ENCODE measurements around the gene P2RY4. TPM values are rescaled to one million over a fixed set of nuclear protein-coding genes. Genes with fewer than 3 reads are reported as not detected.

The P2RY4 gene
- total and polyA plus RNA-seq, 2 of the 13 experiments (the other 11 are each of a cell fraction or from before 2014, with no cell fraction given): 0.07 to 0.49 TPM

DNA sequence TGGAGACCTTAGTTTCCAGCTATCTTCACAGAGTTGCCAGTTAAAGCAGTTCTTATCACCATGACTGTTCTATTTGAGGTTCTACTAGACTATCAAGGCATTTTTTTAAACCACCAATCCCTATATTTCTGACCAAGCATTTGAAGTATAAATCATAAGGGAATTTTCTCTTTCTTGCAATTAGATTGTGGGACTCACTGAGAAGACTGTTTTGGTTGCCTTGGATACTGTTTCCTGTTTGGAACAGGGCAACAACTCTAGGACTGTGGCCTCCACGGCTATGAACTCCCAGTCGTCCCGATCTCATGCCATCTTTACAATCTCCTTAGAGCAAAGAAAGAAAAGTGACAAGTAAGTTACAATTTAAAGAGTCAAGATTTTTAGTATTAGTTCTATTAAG is 41.7 kb upstream of the P2RY4 start:
- no peak overlapping the region for H2AFZ ChIP-seq (ENCODE audit: low read length)
- H3K27ac ChIP-seq (ENCODE audit: extremely low read length, insufficient read depth, low read length): no peak overlapping the region
- H3K79me2 ChIP-seq (ENCODE audit: insufficient read depth, low read length): no peaks in the 10 kb centered on the region
- in situ Hi-C loops (cut with HindIII; ENCODE audit: extremely low pct_ligation_motif_present, low pct_unique_long_range_greater_than_20kb) (no loop called here), intact Hi-C loops (cut with micrococcal nuclease; ENCODE audit: unreplicated experiment) (no loop called here)
- H3K36me3 ChIP-seq (replicated peaks in 1 of 2; ENCODE audit: control insufficient read depth in 1 of 2, insufficient read depth in 2 of 2, low read length in 2 of 2): peaks cover 2 to 14% of the 10 kb centered on the region in 2 experiments; a peak in 3 of 5 replicates
- H3K9me3 ChIP-seq (ENCODE audit: low read length): no peaks in the 10 kb centered on the region
- FAIRE-seq (no peak), ATAC-seq (no peak), DNase-seq (ENCODE audit: low spot score) (no peak)
- POLR2A ChIA-PET: no interaction called here
- H3K4me2 ChIP-seq (ENCODE audit: low read depth, low read length): no peak overlapping the region
- no peaks in the 10 kb centered on the region for H4K20me1 ChIP-seq (ENCODE audit: insufficient read depth, low read length)
- no peak overlapping the region for H3K4me3 ChIP-seq (replicated peaks in 1 of 3; ENCODE audit: insufficient read depth in 1 of 3, low read depth in 2 of 3, low read length in 3 of 3)
- no peak overlapping the region for H3K9ac ChIP-seq (ENCODE audit: insufficient read depth, low read depth, low read length)
- H3K4me1 ChIP-seq (ENCODE audit: insufficient read depth, low read length): no peaks in the 10 kb centered on the region
- H3K27me3 ChIP-seq (ENCODE audit: control insufficient read depth in 1 of 2, insufficient read depth in 2 of 2, low read length in 2 of 2): no peaks in the 10 kb centered on the region
- CTCF ChIA-PET (ENCODE audit: low intra/inter-chr PET ratio, low total read pairs): no interaction called here
- BruUV-seq (replicated peaks): no TSS peak
- TF ChIP-seq, protein P1, sequence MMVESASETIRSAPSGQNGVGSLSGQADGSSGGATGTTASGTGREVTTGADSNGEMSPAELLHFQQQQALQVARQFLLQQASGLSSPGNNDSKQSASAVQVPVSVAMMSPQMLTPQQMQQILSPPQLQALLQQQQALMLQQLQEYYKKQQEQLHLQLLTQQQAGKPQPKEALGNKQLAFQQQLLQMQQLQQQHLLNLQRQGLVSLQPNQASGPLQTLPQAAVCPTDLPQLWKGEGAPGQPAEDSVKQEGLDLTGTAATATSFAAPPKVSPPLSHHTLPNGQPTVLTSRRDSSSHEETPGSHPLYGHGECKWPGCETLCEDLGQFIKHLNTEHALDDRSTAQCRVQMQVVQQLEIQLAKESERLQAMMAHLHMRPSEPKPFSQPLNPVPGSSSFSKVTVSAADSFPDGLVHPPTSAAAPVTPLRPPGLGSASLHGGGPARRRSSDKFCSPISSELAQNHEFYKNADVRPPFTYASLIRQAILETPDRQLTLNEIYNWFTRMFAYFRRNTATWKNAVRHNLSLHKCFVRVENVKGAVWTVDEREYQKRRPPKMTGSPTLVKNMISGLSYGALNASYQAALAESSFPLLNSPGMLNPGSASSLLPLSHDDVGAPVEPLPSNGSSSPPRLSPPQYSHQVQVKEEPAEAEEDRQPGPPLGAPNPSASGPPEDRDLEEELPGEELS (CRISPR knock-in tag; IDR thresholded peaks at IDR 0.05): no peak
- TF ChIP-seq SRSF4 (IDR thresholded peaks at IDR 0.05; ENCODE audit: low read depth, low read length, poor library complexity, severe bottlenecking): no peak
- no peak for TF ChIP-seq ZNF282 (IDR thresholded peaks at IDR 0.05; ENCODE audit: partially characterized antibody)
- TF ChIP-seq ZNF644 (CRISPR knock-in tag; IDR thresholded peaks at IDR 0.05; ENCODE audit: low read depth): no peak
- TF ChIP-seq, protein P2, sequence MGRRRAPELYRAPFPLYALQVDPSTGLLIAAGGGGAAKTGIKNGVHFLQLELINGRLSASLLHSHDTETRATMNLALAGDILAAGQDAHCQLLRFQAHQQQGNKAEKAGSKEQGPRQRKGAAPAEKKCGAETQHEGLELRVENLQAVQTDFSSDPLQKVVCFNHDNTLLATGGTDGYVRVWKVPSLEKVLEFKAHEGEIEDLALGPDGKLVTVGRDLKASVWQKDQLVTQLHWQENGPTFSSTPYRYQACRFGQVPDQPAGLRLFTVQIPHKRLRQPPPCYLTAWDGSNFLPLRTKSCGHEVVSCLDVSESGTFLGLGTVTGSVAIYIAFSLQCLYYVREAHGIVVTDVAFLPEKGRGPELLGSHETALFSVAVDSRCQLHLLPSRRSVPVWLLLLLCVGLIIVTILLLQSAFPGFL (CRISPR knock-in tag; IDR thresholded peaks at IDR 0.05): no peak
- TF ChIP-seq ZFAT (CRISPR knock-in tag; conservative IDR thresholded peaks at IDR 0.05): no peak
- no peak for TF ChIP-seq EZH2 (conservative IDR thresholded peaks at IDR 0.05; ENCODE audit: low read depth, low read length)
- no peak for TF ChIP-seq ATF7-NPFF (CRISPR knock-in tag; IDR thresholded peaks at IDR 0.05; ENCODE audit: low read depth)
- TF ChIP-seq SP4 (CRISPR knock-in tag; IDR thresholded peaks at IDR 0.05): no peak
- no peak for TF ChIP-seq ZNF180 (CRISPR knock-in tag; IDR thresholded peaks at IDR 0.05; ENCODE audit: borderline replicate concordance, low read depth)
- TF ChIP-seq, protein P3, sequence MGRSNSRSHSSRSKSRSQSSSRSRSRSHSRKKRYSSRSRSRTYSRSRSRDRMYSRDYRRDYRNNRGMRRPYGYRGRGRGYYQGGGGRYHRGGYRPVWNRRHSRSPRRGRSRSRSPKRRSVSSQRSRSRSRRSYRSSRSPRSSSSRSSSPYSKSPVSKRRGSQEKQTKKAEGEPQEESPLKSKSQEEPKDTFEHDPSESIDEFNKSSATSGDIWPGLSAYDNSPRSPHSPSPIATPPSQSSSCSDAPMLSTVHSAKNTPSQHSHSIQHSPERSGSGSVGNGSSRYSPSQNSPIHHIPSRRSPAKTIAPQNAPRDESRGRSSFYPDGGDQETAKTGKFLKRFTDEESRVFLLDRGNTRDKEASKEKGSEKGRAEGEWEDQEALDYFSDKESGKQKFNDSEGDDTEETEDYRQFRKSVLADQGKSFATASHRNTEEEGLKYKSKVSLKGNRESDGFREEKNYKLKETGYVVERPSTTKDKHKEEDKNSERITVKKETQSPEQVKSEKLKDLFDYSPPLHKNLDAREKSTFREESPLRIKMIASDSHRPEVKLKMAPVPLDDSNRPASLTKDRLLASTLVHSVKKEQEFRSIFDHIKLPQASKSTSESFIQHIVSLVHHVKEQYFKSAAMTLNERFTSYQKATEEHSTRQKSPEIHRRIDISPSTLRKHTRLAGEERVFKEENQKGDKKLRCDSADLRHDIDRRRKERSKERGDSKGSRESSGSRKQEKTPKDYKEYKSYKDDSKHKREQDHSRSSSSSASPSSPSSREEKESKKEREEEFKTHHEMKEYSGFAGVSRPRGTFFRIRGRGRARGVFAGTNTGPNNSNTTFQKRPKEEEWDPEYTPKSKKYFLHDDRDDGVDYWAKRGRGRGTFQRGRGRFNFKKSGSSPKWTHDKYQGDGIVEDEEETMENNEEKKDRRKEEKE (IDR thresholded peaks at IDR 0.05): no peak
- TF ChIP-seq ZNF761 (CRISPR knock-in tag; conservative IDR thresholded peaks at IDR 0.05): no peak
- TF ChIP-seq, protein P4, sequence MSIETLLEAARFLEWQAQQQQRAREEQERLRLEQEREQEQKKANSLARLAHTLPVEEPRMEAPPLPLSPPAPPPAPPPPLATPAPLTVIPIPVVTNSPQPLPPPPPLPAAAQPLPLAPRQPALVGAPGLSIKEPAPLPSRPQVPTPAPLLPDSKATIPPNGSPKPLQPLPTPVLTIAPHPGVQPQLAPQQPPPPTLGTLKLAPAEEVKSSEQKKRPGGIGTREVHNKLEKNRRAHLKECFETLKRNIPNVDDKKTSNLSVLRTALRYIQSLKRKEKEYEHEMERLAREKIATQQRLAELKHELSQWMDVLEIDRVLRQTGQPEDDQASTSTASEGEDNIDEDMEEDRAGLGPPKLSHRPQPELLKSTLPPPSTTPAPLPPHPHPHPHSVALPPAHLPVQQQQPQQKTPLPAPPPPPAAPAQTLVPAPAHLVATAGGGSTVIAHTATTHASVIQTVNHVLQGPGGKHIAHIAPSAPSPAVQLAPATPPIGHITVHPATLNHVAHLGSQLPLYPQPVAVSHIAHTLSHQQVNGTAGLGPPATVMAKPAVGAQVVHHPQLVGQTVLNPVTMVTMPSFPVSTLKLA (IDR thresholded peaks at IDR 0.05): no peak
- no peak for TF ChIP-seq ZNF24 (IDR thresholded peaks at IDR 0.05)
- no peak for TF ChIP-seq ZFP90 (CRISPR knock-in tag; IDR thresholded peaks at IDR 0.05; ENCODE audit: borderline replicate concordance)
- no peak for TF ChIP-seq JUNB (CRISPR knock-in tag; IDR thresholded peaks at IDR 0.05; ENCODE audit: borderline replicate concordance)
- no peak for TF ChIP-seq MXI1 (IDR thresholded peaks at IDR 0.05; ENCODE audit: borderline replicate concordance, low read depth, low read length)
- WGBS (ENCODE audit: low lambda C conversion rate): 100% methylated on average over 3 of the region's 3 CpGs

Data from HepG2 (cell line).